ENCODE measurements around the gene ANKLE1.
A peak's percentile ranks its signal among the peaks of the same experiment; 100 is the strongest.

ANKLE1 gene

GRCh38 chr19:17307876-17308377, 26.2 kb downstream of the ANKLE1 start:
- DNase-seq (no peak), ATAC-seq (no peak)

- peak; percentile 82 for ATAC-seq
These were observed 27.7 kb downstream of the ANKLE1 start, which contains the start of gene DDA1 for GRCh38 chr19:17309198-17309964. Gene DDA1 (plus strand): TSS chr19:17309563. CDS start chr19:17309655, 92 bp downstream.

GRCh38 chr19:17309965-17310461, 28.3 kb downstream of the ANKLE1 start:
- peak; percentile 30 for DNase-seq
- ATAC-seq = no peak

More at GRCh38 chr19:17309198-17309964, 27.7 kb downstream of the ANKLE1 start, which contains the start of gene DDA1:
- peak; percentile 98 for DNase-seq

GRCh38 chr19:17311455-17312188, 29.9 kb downstream of the ANKLE1 start:
- no peak for ATAC-seq
- no peak for DNase-seq

- DNase-seq (no peak), ATAC-seq (no peak)
These were observed 30.8 kb downstream of the ANKLE1 start for GRCh38 chr19:17312189-17313113.

- DNase-seq = no peak
- no peak for ATAC-seq
These were observed 32.4 kb downstream of the ANKLE1 start for GRCh38 chr19:17314007-17314593.

- ATAC-seq = no peak
These were observed 37.3 kb downstream of the ANKLE1 start for GRCh38 chr19:17318966-17319365.

GRCh38 chr19:17319473-17320238, 38.0 kb downstream of the ANKLE1 start:
- ATAC-seq (no peak), DNase-seq (no peak)

More at GRCh38 chr19:17318966-17319365, 37.3 kb downstream of the ANKLE1 start:
- DNase-seq = no peak

- ATAC-seq = no peak
- DNase-seq = no peak
These were observed 38.7 kb downstream of the ANKLE1 start for GRCh38 chr19:17320435-17320834.

GRCh38 chr19:17321655-17322489, 40.2 kb downstream of the ANKLE1 start:
- DNase-seq (no peak), ATAC-seq (no peak)

GRCh38 chr19:17322854-17323253, 41.2 kb downstream of the ANKLE1 start:
- DNase-seq (no peak), ATAC-seq (no peak)

- ATAC-seq = no peak
- no peak for DNase-seq
These were observed 41.7 kb downstream of the ANKLE1 start for GRCh38 chr19:17323300-17323963.

GRCh38 chr19:17323964-17324332, 42.2 kb downstream of the ANKLE1 start:
- ATAC-seq (no peak), DNase-seq (peak; percentile 40)

- DNase-seq (no peak), ATAC-seq (no peak)
These were observed 42.8 kb downstream of the ANKLE1 start for GRCh38 chr19:17324357-17325114.

- no peak for ATAC-seq
- DNase-seq = no peak
These were observed 43.4 kb downstream of the ANKLE1 start for GRCh38 chr19:17325133-17325532.

- no peak for ATAC-seq
- no peak for DNase-seq
These were observed 44.3 kb downstream of the ANKLE1 start for GRCh38 chr19:17325881-17326594.

GRCh38 chr19:17326595-17326966, 44.9 kb downstream of the ANKLE1 start:
- ATAC-seq = no peak
- no peak for DNase-seq

All from stimulated activated naive CD8-positive, alpha-beta T cell treated with anti-CD3 and anti-CD28 coated beads, Interleukin-15, Interleukin-2, amounts not matched to agents 100 U/mL and 50 U/mL, for 24 hours (primary cell).